NCI-H2107 treated with DMSO at 0.1 percent for 48 hours (cell line): ENCODE data around the gene NKG7.
"Not testable (repeated sequence)": the region's sequence is repeated elsewhere in the genome, so short reads cannot be mapped to it uniquely, and the experiment has no call there.

Experiments used
- DNase-seq: peaks from one replicate; lab custom pipeline; 2025; ENCODE audit not compliant: unreplicated experiment; lab: John Stamatoyannopoulos, UW

The NKG7 gene, protein sequence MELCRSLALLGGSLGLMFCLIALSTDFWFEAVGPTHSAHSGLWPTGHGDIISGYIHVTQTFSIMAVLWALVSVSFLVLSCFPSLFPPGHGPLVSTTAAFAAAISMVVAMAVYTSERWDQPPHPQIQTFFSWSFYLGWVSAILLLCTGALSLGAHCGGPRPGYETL

DNA sequence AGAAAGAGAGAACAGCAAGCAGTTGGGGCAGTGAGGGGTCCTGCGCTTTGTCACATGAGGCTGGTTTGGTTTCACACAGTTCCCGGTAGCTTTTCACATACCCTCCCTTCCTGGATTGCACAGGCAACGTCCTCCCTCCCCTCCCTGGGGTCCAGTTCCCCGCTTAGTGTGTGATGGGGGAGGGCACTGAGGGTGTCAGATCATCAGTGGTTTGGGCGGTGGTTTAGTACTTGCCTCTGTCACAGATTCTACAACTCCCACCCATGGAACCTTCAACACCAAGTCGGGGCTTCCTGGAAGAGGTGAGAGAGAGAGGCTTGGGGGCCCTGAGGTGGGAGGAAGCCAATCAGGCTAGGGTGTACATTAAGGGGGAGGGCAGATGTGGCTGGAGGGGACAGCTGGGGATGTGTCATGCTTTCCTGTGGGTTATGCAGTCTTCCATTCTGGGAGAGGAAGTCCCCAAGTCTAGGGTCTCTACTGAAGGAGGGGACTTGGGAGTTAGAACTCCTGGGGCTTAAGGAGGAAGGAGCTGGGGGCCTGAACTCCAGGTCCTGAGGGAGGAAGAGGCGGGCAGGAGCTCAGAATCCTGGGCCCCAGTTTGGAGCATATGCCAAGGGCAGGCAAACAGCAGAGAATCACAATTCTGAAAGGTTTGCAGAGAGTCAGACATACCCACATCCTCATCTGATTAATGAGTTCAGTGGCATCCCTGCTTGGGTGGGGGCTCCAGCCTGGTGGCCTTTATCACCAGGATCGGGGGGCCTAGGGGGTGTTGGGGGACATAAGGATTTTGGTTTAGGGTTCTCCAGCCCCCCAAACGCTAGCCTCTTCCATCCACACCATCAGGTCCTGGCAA lies at the start of gene NKG7:
TSS of gene NKG7 (minus strand) at position 6 of the 856 bp plus-strand sequence. CDS start 119 bp downstream, outside the sequence.
- no peak for DNase-seq

DNA sequence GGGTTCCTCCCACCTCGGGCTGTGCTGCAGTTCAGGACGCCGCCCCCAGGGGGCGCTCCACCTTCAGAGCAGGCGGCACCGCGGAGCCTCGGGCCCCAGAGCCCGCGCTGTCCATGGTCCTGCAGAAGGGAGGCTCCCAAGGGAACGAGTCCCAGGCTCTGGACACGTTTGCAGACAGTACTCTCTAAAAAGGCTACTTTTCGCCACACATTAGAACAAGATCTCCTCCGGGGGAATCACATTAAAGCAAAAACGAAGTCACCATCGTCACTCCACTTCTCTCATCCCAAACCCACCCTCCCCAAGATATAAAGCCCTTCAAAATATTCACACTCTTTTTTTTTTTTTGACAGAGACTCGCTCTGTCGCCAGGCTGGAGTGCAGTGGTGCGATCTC lies 49.6 kb upstream of the NKG7 start:
- no peak for DNase-seq

DNA sequence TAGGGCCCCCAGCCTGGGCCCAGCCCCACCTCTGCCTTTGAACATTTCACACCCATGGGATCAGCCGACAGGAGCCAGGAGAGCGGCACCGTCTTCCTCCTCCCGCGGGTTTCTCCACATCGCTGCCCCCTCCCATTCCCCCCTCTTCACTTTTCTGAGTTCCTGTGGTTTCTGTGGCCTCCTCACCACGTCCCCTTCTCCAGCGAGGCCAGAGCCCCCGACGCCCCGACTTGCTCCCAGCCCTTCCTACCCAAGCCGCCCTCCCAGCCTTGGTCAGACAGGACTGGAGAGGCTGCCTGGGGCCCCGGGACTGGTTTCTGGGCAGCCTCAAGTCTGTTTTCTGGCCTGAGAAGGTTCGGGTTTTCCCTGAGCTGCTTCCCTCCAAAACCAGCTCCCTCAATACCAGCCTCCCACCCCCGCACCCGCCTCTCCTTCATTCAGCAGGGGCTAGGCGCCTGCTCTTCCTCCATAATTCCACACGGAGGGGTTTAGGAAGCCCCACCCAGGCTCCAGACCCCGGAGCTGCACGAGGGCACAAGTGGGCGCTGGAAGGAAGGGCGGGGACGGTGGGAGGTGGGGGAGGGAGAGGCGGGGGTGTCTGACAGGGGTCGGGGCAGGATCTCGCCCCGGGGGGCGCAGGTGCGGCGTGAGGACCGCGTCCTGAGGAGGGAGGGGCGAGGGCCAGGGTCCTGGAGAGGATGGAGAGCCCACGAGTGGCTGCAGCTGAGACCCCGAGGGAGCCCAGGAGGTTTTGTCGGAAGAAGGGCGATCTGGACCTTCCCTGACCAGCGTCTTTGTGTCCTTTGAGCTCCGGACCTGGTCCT lies 49.0 kb upstream of the NKG7 start:
- no peak for DNase-seq

DNA sequence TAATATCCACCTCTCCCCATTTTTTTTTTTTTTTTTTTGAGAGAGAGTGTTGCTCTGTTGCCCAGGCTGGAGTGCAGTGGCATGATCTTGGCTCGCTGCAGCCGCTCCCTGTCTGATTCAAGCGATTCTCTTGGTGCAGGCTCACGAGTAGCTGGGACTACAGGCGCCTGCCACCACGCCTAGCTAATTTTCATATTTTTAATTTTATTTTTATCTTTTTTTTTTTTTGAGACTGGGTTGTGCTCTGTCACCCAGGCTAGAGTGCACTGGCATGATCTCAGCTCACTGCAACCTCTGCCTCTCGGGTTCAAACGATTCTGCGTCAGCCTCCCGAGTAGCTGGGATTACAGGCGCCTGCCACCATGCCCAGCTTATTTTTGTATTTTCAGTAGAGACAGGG lies 48.1 kb upstream of the NKG7 start:
- not testable (repeated sequence) for DNase-seq

DNA sequence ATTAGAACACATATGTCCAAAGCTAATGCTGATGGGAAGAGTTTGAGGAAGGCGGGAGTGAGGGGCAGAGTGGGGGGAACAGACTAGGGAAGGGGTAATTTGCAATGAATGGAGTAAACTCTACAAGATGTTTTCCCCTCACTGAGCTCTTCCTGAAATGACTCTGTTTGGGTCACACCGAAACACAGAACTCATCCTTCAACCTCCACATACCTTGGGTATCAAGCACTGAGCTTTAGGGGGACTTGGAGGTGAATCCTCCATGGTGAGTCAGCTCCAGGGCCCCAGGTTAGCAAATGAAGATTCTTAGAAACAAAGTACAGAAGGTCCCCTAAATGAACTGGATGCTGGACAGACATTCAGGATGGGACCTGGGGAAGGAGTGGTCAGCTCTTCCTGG lies 46.3 kb upstream of the NKG7 start:
- DNase-seq: no peak

DNA sequence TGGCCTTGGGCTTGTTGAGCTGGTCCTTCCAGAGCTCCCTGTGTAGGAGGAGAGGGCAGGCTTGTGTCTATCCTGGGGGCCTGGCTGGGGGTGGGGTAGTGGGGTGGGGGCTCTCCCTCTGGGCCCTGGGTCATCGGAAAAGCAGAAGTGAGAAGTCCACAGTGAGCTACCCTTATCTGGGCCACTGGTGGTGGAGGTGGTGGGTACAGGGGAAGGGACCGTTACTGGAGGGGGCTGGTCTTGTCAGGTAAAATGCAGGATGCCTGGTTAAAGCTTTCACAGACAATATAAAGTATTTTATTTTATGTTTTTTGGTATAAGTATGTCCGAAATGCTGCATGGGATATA lies 45.3 kb upstream of the NKG7 start:
- DNase-seq: no peak

DNA sequence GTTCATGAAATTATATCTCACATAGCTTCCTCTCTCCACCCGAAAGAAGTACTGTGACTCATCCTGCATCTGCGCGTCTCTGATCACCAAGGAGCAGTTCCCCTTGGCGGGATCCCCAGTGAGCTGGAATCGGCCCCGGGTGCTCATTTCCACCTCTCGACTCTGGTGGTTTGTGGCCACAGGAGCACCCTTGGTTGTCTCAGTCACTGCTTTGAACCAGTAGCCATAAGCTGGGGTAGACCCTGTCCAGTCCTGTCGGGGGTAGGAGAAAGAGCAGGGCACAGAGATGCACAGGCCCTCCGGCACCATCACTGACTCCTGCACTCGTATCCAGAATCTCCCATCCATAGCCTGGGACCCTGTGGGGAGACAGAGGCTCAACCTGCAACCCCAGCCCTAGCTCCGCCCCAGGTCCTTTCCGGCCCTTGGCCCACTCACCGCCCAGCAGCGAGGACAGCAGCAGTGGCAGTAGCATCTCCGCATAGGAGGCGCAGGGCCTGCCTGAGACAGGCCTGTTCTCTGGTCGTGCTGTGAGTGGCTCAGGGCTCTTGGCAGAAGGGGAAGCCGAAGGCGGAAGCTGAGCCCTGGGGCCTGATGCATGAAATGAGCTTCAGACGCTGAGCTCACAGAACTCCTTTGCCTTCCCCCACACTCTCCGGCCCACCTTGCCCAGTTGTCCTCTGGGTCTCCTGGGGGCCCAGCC lies 44.8 kb upstream of the NKG7 start, which contains the start of gene SIGLEC10:
TSS of gene SIGLEC10 (minus strand) at position 536 of the 703 bp plus-strand sequence. CDS start at position 475, 61 bp downstream.
- no peak for DNase-seq

DNA sequence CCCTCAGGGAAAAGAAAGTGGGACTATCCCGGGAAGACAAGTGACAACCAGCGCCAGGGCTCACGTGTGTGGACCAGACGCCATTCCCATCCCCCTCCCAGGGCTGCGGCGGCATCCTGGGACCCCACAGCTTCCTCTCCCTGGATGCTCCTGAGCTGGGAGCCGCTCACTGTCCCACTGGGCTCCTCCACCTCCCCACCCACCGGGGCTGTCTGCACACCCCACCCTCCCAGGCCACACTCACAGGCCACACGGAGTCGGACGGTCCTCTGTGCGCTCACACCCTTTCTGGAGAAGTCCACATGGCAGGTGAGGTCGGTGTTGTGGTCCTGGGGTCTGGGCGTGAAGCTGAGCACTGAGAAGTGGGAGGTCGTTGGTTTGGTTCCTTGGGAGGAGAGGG lies 44.0 kb upstream of the NKG7 start:
- DNase-seq: not testable (repeated sequence)

DNA sequence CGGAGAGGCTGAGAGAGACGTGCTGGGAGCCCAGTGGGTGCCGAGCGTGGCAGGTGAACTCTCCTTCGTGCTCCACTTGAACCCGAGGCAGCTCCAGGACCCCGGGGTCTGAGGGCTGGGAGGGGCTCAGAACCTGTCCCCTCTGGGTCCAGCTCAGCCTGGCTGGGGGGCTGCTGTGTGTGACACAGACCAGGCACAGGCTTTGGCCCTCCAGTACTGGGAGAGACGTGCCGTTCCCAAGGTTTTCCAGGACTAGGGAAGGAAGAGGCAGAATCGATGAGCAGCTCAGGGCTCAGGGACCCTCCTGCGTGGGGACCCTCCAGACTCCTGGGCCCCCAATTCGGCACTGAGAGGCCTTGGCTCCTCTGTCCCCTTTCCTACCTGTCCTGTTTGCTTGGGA lies 42.7 kb upstream of the NKG7 start:
- no peak for DNase-seq

DNA sequence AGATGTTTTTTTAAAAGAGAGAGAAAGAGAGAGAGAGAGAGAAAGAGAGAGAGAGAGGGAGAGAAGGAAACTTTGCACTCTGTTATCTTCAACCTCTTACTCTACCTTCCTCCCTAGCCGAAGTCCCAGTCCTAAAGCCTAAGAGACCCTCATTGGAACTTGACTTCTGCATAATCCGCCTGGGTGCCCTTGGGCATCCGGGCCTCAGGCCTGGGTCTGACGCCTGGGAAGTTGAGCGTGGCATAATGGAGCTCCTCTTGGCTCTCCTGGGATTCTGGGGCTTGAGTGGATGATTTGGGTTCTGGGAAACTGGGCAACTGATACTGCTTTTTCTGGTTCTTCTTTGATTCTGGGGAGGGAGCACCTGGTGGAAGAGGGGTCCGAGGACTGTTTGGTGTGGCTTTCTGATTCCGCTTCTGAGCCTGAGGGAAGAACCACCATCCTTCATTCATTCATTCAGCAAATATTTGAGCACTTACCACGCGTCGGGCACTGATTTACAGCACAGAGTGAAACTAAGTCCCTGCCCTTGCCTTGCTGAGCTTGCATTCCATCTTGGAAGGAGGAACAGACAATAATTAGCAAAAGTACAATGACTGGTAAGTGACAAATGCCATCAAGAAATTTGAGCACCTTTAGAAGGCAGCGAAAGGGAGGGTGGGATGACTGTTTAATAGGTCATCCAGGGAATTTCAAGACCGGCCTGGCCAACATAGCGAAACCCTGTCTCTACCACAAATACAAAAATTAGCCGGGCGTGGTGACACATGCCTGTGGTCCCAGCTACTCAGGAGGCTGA lies 38.7 kb upstream of the NKG7 start:
- DNase-seq: no peak

DNA sequence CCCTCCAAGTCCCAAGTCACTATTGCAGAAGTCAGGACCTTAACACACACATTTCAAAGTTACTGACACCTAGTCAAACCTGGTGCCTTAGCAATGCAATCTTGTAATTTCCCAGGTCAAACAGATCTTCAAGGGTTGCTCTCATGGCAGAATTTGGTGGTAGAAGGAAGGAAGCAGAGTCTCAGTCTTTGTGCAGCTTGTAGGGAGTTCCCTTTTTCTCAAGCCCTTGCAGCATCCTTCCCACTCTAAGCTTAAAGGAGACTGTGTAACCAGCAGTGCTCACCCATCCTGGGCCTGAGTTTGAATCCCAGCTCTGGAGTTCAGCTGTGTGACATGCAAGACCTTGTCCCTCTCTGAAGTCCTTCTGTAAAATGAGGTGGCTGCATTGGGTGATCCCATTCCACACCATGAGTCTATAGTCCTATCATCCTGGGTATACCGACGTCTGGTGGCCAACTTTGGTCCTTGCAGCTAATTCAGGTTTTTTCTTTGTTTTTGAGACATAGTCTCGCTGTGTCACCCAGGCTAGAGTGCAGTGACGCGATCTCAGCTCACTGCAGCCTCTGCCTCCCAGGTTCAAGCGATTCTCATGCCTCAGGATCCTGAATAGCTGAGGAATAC lies 35.2 kb upstream of the NKG7 start:
- no peak for DNase-seq

DNA sequence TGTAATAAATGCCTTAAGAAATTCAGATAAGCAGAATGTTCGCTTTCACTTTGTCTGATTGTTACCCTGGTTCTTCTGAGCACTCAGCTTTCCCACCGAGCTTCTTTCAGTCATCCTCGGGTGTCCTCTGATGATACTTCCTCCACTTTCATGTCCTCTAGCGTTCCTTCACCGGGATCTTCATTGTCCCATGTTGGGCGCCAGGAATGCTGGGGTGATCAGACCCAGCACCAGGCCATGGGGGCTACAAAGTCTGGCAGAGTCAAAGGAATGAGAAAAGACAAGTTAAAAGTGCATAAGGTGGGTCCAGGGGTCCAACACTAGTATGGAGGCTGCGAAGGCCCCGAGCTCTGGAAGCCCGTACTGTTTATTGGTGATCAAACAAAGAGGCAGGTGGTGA lies 29.7 kb upstream of the NKG7 start:
- DNase-seq: no peak

DNA sequence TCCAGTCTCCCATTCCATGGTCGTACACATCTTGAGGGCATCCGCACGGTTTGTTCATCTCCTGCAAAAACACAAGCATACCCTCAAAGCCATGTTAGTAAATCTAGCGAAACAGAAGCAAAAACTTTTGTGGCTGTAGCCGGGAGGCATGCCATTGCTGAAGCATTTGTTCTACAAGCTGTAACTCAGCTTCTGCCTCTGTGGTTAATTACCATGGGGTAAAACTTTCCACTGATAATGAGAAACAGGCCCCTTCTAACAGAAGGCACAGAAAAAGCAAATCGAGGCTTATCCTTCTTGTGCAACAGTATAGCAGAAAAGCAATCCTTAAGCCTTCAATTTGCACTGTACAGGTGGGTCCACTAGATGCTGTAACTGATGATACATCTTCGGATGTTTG lies 27.5 kb upstream of the NKG7 start:
- not testable (repeated sequence) for DNase-seq

DNA sequence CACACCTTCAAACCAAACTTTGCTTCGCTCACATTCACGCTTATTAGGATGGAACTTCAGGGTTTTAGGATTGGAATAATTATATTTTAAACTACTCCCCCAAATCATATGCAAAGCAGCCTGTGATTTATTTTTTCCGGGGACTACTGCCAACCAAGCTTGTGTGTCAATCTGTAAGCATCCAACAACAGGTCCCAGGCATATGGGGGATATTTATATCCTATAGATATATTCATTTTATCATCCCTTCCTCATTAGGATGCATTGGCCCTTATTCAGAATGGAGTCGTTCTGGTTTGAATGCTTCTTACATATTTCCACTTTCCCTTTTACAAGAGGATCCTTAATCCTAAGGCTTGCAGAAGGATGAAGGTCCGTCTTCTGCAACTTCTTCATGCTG lies 26.8 kb upstream of the NKG7 start:
- no peak for DNase-seq

DNA sequence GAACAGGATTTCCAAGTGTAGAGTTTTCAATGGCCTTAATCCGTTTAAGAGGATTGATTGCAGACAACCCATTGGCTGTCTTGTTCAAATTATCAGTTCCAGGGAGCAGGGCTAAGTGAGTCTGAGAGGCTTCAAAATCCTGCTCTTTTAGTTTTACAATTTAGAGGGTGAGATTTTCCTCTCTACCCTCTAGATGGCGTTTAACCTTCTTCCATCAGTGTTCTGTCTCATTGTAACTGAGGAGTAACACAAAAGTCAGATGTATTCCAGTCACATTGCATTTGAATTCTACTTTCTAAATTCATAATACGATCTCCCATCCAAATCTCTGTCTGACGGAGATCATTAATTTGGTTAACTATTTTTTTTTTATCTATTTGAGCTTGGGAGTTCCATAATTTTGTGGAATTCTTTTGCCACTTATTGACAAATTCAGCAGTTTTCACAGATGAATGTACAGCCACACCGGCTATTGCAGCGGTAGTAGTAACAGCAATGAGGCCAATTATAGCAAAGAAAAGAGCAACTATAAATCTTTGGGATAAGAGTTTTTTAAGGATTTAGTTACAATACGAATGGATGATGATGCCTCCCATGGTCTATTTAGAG lies 25.7 kb upstream of the NKG7 start:
- DNase-seq: no peak

DNA sequence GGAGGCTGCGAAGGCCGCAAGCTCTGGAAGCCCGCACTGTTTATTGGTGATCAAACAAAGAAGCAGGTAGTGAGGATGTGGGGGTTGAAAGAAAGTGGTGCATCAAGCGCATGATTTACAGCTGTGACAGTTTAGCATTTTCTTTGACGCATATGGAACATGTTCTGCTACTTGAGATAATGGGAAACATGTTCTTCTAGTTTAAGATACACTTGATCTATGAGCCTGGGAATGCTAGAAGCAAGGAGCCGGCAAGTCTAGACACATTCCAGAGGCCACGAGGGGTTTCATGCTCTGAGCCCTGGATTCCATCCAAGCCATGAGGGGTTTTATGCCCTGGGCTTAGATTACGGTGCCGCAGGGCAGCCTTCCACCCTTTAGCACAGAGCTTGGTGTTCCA lies 25.0 kb upstream of the NKG7 start:
- not testable (repeated sequence) for DNase-seq

DNA sequence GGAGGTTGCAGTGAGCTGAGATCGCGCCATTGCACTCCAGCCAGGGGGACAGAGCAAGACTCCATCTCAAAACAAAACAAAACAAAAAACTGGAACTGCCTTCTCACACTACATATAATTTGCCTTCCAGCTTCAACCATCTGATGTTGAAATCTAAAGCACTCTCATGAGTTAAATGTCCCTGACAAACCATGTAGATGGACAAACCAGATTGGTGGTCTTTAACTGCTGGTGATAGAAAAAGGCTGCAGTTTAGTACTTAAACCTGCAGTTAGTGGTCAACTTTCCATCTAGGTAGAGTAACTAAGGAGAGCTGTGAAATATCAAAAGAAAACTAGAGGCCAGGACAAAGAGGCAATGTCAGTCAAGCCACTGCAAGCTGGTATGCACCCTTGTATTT lies 23.7 kb upstream of the NKG7 start:
- no peak for DNase-seq

DNA sequence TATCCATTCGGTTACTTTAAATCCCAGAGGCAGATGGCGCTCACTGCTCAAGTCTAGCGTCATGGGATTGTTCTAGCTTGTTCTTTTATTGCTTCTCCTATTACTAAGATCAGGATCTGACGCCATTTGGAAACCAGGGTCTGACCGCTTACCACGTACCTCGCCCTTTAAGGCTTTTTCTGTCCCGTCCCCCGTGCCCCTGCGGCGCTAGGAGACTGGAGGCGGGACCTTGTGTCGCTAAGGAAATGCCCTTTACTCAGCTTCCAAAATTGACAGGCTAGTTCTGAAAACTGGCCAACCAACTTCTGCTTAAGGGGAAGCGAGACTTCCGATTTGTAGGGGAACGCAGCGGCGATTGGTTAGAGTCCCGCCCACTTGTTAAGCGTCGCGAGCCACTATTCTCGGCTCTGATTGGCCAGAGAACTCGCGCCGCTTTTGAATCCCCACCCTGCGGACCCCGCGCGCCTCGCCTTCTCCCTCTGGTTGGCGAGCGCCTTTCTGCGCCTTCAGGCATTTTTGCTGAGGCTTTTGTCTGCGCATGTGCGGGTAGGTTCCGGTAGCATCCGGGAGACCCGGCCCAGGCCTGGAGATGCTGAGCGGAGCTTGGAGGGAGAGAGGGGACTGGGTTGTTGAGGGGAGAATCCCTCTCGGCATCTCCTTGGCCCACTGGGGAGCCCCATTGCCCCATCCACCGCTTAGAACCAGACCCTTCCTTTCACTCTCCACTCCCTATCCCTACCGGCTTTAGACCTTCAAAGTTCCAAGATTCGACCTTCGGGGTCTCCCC lies 21.8 kb upstream of the NKG7 start:
- peak; percentile 70 for DNase-seq

DNA sequence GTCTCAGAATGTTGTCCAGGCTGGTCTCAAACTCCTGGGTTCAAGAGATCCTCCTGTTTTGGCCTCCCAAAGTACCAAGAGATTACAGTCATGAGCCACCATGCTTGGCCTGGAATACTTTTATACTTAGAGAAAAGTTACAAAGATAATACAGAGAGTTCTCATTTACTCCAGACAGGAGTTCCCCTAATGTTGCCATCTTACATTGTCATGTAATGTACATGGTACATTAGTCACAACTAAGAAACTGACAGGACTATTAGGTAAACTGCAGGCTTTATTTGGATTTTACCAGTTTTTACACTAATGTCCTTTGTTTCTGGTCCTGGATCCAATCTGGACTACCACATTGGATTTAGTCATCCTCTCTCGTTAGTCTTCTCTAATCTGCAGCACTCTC lies 20.2 kb upstream of the NKG7 start:
- DNase-seq: no peak
